BLaER1 (cell line): ENCODE results near the gene ANKRD42.

Experiments
- H3K27ac ChIP-seq: shearing (Covaris generic); formaldehyde crosslinking; 2 replicates; pipeline ENCODE4 v1.8.1; 2022
- H3K27me3 ChIP-seq: shearing (Covaris generic); formaldehyde crosslinking; 2 replicates; pipeline ENCODE4 v1.8.1; 2022
- H3K36me3 ChIP-seq: shearing (Covaris generic); formaldehyde crosslinking; 2 replicates; pipeline ENCODE4 v1.8.1; 2022
- H3K4me1 ChIP-seq: shearing (Covaris generic); formaldehyde crosslinking; 2 replicates; pipeline ENCODE4 v1.8.1; 2022
- H3K4me2 ChIP-seq: shearing (Covaris generic); formaldehyde crosslinking; 2 replicates; pipeline ENCODE4 v1.8.1; 2022
- H3K4me3 ChIP-seq: shearing (Covaris generic); formaldehyde crosslinking; 2 replicates; pipeline ENCODE4 v1.8.1; 2022
- H3K9ac ChIP-seq: shearing (Covaris generic); formaldehyde crosslinking; 2 replicates; pipeline ENCODE4 v1.8.1; 2022
- H3K9me3 ChIP-seq: shearing (Covaris generic); formaldehyde crosslinking; 2 replicates; pipeline ENCODE4 v1.8.1; 2022
- H4K20me1 ChIP-seq: shearing (Covaris generic); formaldehyde crosslinking; 2 replicates; pipeline ENCODE4 v1.8.1; 2022
- Cebpa-rat ChIP-seq: shearing (Covaris generic); IDR thresholded peaks from 2 replicates; pipeline ENCODE4 v1.8.1; 2022

ANKRD42 gene

DNA sequence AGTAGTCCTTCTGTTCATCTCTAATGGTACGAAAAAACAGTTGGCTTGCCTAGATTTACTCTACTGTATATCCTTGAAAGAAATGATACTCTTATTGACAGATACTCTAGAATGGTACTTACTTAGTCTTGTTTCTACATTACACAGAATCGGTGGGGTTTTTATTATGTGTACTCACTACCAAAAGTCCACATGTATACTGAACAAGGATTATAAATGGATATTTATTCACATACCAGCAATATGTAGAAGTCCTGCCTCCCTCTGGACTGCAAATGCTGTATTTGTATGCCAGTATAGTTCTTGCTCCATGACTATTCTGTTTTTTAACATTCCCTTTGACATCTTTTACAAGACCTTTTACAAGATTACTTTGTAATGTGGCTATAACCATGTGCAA, 22.6 kb upstream of the ANKRD42 start:
- TF ChIP-seq Cebpa-rat, result no peak
- peak overlapping the region; percentile 59 for H3K4me2 ChIP-seq
- H3K36me3 ChIP-seq, result peaks cover 100% of the 10 kb centered on the region
- H3K27me3 ChIP-seq, result no peaks in the 10 kb centered on the region
- H3K4me3 ChIP-seq, result 0 out of 2 replicates have a peak overlapping the region, but pooled peaks have one; percentile 8
- no peak overlapping the region for H3K9ac ChIP-seq
- peaks cover 93% of the 10 kb centered on the region for H4K20me1 ChIP-seq
- H3K9me3 ChIP-seq, result peaks cover 5% of the 10 kb centered on the region; the same call in 1 of the 2 replicates
- peaks cover 49% of the 10 kb centered on the region for H3K4me1 ChIP-seq
- no peak overlapping the region for H3K27ac ChIP-seq

DNA sequence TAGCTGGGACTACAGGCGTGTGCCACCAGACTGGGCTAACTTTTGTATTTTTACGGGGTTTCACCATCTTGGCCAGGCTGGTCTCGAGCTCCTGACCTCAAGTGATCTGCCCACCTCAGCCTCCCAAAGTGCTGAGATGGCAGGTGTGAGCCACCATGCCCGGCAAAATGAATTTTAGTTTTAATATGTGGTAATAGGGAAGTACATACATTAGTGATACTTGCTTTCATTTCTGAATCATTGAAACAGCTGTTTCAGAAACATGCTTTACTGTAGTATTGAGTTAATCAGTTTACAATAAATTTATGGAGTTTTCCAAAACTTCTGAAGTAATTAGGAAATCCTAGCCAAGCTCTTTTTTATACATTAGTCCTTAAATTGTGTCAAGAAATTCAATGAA, 21.0 kb upstream of the ANKRD42 start:
- Histone ChIP-seq H3K4me3 (no peak overlapping the region), H3K36me3 (peaks cover 96% of the 10 kb centered on the region), H3K9me3 (peaks cover 5% of the 10 kb centered on the region; the same call in 1 of the 2 replicates), H3K4me2 (no peak overlapping the region), H3K27me3 (no peaks in the 10 kb centered on the region), H3K4me1 (peaks cover 49% of the 10 kb centered on the region), H3K27ac (no peak overlapping the region), H3K9ac (no peak overlapping the region), H4K20me1 (peaks cover 93% of the 10 kb centered on the region)
- TF ChIP-seq Cebpa-rat, result no peak

DNA sequence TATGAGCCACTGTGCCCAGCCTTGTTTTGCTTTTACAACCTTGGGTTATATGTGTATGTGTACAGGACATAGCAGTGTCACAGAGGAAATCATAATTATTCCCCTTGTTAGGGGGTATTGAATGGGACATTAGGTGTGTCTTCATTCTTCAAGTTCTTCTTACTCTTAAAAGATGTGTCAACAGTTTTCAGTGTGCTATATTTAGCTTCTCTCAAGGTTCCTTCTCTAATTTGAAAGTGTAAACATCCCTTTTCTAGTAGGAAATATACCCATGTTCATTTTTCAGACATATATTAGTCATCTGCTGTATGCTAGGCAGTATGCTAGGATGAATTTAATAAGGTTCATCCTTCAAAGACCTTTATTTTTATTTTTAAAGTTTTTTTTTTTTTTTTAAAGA, 19.5 kb upstream of the ANKRD42 start:
- Histone ChIP-seq H4K20me1 (peaks cover 99% of the 10 kb centered on the region), H3K4me1 (peaks cover 42% of the 10 kb centered on the region), H3K4me3 (no peak overlapping the region)

DNA sequence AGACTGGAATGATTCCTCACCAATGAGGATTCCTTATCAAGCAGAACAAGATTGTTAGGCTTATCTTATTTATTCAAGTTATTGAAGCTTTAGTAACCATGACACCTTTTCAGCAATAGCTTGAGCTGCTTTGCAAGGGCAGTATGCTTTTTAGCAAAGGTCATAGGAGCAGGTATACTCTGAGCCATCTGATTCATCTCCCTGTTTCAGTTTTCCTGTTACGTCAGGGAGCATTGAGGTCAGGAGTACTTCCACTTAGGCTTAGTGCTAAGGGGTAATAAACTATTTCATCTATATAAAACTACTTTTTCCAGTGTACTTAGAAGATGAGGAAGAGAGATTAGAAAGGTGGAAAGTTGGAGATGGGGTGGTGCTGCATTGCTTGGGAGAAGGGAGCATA, 17.7 kb upstream of the ANKRD42 start:
- no peak for TF ChIP-seq Cebpa-rat
- Histone ChIP-seq H3K4me3 (no peak overlapping the region), H3K27me3 (no peaks in the 10 kb centered on the region), H3K9me3 (no peaks in the 10 kb centered on the region), H3K4me1 (peaks cover 24% of the 10 kb centered on the region), H3K4me2 (no peak overlapping the region), H3K36me3 (peaks cover 94% of the 10 kb centered on the region), H3K27ac (no peak overlapping the region), H3K9ac (no peak overlapping the region), H4K20me1 (peaks cover 99% of the 10 kb centered on the region)

More for the DNA sequence above, 19.5 kb upstream of the ANKRD42 start:
- H3K4me2 ChIP-seq, result peak overlapping the region; percentile 2; the same call in 1 of the 2 replicates
- H3K9ac ChIP-seq, result no peak overlapping the region
- H3K27ac ChIP-seq, result no peak overlapping the region
- H3K9me3 ChIP-seq, result no peaks in the 10 kb centered on the region
- TF ChIP-seq Cebpa-rat, result no peak
- peaks cover 94% of the 10 kb centered on the region for H3K36me3 ChIP-seq
- no peaks in the 10 kb centered on the region for H3K27me3 ChIP-seq

DNA sequence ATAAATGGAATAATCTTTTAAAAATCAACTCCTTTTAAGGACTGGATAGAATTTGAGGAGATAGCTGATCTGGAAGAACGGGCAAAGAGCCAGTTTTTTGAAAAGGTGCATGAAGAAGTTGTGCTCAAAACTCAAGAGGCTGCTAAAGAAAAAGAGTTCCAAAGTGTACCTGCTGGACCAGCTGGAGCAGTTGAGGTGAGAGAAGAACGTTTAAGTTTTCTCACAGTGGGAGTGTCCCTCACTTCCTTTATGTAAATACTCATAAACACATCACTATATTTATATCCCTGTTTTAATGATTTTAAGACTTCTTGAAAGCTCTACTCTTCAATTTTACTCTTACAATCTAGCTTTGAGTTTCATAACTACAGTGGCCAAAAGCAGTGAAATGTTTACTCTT, 11.7 kb upstream of the ANKRD42 start:
- H3K9ac ChIP-seq, result no peak overlapping the region
- H3K9me3 ChIP-seq, result no peaks in the 10 kb centered on the region
- H3K4me2 ChIP-seq, result no peak overlapping the region
- H3K4me3 ChIP-seq, result no peak overlapping the region
- peaks cover 90% of the 10 kb centered on the region for H4K20me1 ChIP-seq
- H3K27me3 ChIP-seq, result no peaks in the 10 kb centered on the region
- no peak for TF ChIP-seq Cebpa-rat
- no peaks in the 10 kb centered on the region for H3K4me1 ChIP-seq
- H3K36me3 ChIP-seq, result peaks cover 90% of the 10 kb centered on the region
- H3K27ac ChIP-seq, result no peak overlapping the region

DNA sequence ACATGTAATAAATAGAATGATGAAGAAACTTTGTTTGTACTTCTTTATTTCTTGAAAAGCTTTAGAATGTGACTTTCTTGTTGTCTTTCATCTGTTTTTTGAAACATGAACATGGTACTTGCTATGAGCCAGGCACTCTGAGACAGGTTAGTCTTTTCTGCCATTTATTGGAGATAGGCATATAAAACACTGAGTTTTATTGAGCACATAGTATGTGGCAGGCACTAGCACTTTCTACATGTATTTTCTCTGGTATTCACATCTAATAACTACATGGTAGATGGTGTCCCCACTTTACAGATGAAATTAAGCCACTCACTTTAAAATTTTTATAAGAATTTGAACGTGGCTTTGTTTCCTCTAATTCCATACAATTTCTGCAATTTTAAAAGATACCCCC, 7.7 kb upstream of the ANKRD42 start:
- TF ChIP-seq Cebpa-rat, result no peak
- Histone ChIP-seq H3K9ac (no peak overlapping the region), H4K20me1 (peaks cover 51% of the 10 kb centered on the region), H3K27me3 (no peaks in the 10 kb centered on the region), H3K36me3 (peaks cover 87% of the 10 kb centered on the region), H3K4me2 (no peak overlapping the region), H3K27ac (no peak overlapping the region), H3K9me3 (no peaks in the 10 kb centered on the region), H3K4me1 (no peaks in the 10 kb centered on the region), H3K4me3 (no peak overlapping the region)

DNA sequence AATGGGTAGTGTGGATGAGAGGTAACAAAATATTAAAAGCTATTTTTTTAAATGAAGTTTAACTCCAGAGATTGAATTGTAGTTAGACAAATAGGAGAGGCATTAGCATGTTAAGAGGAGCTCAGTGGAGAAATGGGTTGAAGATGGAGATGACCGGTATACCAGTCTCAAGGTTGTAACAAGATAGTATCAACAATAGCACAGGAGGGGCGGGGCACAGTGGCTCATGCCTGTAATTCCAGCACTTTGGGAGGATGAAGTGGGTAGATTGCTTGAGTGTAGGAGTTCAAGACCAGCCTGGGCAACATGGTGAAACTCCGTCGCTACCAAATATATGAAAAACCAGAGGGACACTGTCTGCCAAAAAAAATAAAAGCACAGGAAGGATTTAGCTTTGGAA, 6.0 kb upstream of the ANKRD42 start:
- TF ChIP-seq Cebpa-rat, result no peak
- Histone ChIP-seq H3K4me2 (no peak overlapping the region), H3K9ac (no peak overlapping the region), H3K4me3 (no peak overlapping the region), H4K20me1 (peaks cover 41% of the 10 kb centered on the region), H3K9me3 (no peaks in the 10 kb centered on the region), H3K4me1 (peaks cover 8% of the 10 kb centered on the region), H3K36me3 (peaks cover 91% of the 10 kb centered on the region), H3K27ac (no peak overlapping the region), H3K27me3 (no peaks in the 10 kb centered on the region)

DNA sequence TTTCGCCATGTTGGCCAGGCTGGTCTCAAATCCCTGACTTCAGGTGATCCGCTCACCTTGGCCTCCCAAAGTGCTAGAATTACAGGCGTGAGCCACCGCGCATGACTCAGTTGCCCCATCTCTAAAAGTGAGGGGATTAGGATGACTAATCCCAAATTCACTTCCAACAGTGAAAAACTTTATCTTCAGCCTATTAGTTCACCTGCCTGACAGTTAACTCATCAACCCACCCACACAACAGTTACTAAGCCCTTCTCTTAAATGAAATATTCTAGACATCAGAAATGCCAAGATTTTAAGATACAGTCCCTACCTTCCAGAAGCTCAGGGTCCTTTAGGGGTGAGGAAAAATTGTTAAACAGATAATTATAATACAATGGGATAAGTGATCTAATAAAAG, 2.0 kb upstream of the ANKRD42 start:
- H3K4me2 ChIP-seq, result no peak overlapping the region
- peaks cover 50% of the 10 kb centered on the region for H3K36me3 ChIP-seq
- no peak overlapping the region for H3K27ac ChIP-seq

DNA sequence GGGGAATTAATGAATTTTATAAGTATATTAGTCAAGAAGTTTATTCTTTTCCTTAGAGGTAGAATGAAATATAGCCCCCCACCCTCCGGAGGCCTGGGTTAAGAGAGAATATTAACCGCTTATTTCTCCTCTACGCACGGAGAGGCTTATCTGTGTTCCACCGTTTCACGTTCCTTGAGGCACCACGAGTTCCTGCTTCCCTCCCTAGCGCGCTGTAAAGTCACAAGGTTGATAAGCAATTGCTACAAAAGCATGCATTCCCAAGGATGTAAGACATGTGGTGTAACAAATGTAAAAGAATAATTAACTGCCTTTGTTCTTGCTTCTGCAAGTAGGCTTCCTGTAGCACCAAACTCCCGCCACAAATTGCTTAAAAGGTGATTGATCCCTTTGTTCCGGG, 1.5 kb upstream of the ANKRD42 start:
- Histone ChIP-seq H3K4me2 (peak overlapping the region; percentile 99), H3K27me3 (no peaks in the 10 kb centered on the region), H3K4me3 (peak overlapping the region; percentile 89), H3K4me1 (peaks cover 28% of the 10 kb centered on the region), H3K27ac (no peak overlapping the region), H3K36me3 (peaks cover 45% of the 10 kb centered on the region), H3K9ac (peak overlapping the region; percentile 83), H3K9me3 (no peaks in the 10 kb centered on the region), H4K20me1 (no peaks in the 10 kb centered on the region)
- TF ChIP-seq Cebpa-rat, result no peak

More for the DNA sequence above, 2.0 kb upstream of the ANKRD42 start:
- Histone ChIP-seq H3K4me1 (peaks cover 28% of the 10 kb centered on the region), H4K20me1 (peaks cover 3% of the 10 kb centered on the region; the same call in 1 of the 2 replicates), H3K4me3 (no peak overlapping the region), H3K9me3 (no peaks in the 10 kb centered on the region), H3K9ac (no peak overlapping the region), H3K27me3 (no peaks in the 10 kb centered on the region)
- no peak for TF ChIP-seq Cebpa-rat

DNA sequence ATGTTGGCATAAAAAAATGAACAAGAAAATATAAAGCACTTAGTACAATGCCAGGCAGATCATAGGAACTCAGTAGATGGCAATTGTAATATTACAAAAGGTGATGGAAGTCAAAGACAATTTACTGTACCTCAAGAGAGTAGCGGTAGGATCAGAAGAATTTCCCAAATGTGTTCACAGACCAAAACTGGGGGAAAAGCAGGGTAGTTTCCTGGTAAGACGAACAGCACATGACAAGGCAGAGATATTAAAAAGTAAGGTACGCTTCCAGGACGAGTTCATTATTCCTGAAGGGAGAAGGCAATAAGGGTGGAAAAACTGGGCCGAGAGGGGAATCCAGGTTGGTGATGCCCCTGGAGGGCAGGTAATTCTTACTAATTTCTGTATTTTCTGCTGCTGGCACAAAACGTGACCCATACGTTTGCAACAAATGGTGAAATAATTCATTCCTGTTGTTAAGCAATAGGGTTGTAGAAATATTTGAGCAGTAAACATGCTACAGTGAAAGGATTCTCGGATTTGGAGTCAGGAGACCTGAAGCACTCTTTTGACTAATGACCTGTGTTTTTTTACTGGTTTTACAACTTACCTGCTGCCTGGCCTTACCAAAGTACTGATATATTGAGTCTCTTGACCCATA, 786 bp upstream of the ANKRD42 start:
- Histone ChIP-seq H3K9me3 (no peaks in the 10 kb centered on the region), H3K4me1 (peaks cover 28% of the 10 kb centered on the region), H3K4me2 (peak overlapping the region; percentile 99), H4K20me1 (no peaks in the 10 kb centered on the region), H3K36me3 (peaks cover 38% of the 10 kb centered on the region), H3K27me3 (no peaks in the 10 kb centered on the region), H3K9ac (peak overlapping the region; percentile 83), H3K4me3 (peak overlapping the region; percentile 89), H3K27ac (peak overlapping the region; percentile 76)
- no peak for TF ChIP-seq Cebpa-rat
